ENCODE measurements around the gene KRTAP25-1.

KRTAP25-1 gene

GRCh38 chr21:30289215-30289614, at the start of gene KRTAP25-1:
TSS of gene KRTAP25-1 (minus strand) at chr21:30289514. CDS start at chr21:30289490, 24 bp downstream.
- DNase-seq (ENCODE audit: low spot score), result no peak

DNA sequence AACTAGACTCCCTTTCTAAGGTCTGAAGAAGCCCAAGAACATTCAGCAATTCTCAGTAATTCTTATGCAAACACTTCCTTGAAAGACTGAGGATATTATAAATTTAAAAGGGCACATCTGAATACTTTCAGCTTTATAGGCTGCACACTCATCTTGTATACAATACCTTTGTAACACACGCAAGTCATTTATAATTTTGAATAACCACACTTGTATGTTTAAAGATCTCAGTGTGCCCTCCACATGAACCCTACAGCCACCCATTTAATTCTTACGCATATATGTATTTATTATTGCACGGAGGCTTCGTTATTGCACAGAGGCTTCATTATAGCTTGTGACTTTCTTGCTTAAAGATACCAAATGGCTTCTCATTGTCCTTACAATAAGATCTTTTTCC, 49.4 kb upstream of the KRTAP25-1 start:
- DNase-seq (ENCODE audit: low spot score), result no peak

DNA sequence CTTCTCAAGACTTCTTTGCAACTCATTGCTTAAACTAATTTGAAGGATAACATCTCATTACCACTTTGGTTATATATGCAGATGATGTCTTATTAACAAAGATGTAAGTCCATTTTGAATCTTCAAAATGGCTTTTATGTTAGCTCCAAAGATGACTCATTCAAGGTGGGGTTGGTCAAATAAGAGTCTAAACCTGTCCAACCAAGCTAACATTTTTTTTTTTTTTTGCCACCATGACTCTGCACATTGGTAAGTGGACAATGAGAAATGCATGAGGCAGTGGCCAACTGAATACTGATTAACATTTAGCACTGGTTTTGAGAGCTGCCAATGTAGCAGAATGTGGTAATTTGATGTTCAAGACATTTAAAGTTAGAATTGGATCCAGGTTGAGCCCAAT, 48.5 kb upstream of the KRTAP25-1 start:
- DNase-seq (ENCODE audit: low spot score), result no peak

DNA sequence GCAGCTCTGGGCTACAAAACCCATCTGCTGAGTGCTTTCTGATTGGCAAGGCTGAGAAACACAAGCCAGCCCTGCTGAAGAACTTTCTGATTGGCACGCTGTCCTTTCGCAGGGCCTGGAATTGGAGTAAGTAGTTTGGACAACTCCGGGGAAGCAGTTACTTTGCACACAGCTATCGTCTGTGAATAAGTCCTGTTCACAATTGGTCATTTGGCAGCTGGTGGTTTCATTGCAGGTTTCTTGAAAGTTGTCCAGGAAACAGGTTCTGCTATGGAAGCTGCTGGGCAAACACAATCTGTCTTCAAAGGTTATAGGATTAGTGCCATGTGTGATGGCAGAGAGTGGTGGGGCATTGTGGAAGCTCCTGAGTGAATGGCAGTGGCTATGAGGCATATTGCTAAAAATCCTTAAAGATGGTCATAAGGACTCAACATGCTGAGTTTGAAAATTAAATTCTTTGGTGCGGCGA, 48.0 kb upstream of the KRTAP25-1 start, which contains the start of gene KRTAP27-1:
Gene KRTAP27-1, minus strand, starts transcription at position 419 of the 469 bp plus-strand sequence. Its CDS starts 26 bp downstream, at position 393.
- no peak for DNase-seq (ENCODE audit: low spot score)

DNA sequence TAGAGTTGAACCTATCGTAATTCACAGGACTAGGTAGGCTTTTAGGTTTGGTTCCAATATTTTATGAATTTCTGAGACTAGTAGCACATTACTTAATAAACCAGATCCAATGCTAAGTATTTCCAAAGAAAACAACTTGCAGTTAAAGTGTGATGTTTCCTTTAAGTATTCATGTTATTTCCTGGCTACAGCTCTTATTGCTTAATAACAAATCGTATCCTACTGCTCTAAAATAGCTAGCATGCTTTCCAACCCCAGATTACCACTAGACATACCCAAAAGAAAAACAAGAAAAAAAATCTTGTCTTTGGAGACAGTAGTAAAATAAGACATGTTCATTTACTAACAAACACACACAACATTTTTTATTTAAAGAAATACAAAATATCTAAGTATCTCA, 47.3 kb upstream of the KRTAP25-1 start:
- DNase-seq (ENCODE audit: low spot score), result no peak

- no peak for DNase-seq (ENCODE audit: low spot score)
Measured at GRCh38 chr21:30333736-30334135, 44.4 kb upstream of the KRTAP25-1 start.

GRCh38 chr21:30332681-30333080, 43.4 kb upstream of the KRTAP25-1 start:
- no peak for DNase-seq (ENCODE audit: low spot score)

DNA sequence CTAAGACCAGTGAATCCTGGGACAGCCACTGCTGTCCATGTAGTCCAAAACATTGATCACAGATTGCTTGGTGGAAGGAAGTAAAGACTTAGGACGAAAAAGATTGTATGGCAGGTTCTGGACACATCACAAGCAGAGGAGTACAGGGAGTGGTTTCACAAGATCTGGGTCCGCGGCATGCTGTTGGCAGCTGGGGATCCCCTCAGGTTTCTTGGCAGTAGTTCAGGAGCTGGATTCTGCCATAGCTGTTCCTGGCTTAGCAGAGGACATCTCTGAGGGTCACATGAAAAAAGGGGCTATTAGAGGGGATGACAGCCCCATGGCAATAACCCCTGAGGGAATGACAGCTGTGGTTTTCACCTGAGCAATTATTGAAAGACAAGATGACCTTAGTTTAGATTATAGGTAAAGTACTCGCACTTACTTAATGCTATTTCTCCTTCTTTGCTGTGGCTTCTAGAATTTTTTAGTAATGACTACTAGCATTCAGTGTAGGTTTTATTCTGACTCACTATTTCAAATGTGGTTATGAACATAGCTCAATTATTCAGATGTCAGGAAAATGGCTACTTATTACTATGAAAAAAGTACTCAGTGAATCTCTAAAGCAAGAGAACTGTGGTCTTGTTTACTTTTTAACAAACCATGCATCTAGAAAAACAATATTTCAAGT, 40.0 kb upstream of the KRTAP25-1 start:
- no peak for DNase-seq (ENCODE audit: low spot score)

GRCh38 chr21:30326390-30326789, 37.1 kb upstream of the KRTAP25-1 start:
- no peak for DNase-seq (ENCODE audit: low spot score)

GRCh38 chr21:30320215-30320614, 30.9 kb upstream of the KRTAP25-1 start, which contains the start of gene KRTAP26-1:
TSS of gene KRTAP26-1 (minus strand) at chr21:30320315. CDS start at chr21:30320035, 280 bp downstream.
- no peak for DNase-seq (ENCODE audit: low spot score)

- DNase-seq (ENCODE audit: low spot score), result no peak
Measured at GRCh38 chr21:30315701-30316100, 26.4 kb upstream of the KRTAP25-1 start.

- no peak for DNase-seq (ENCODE audit: low spot score)
Measured at GRCh38 chr21:30306884-30307283, 17.6 kb upstream of the KRTAP25-1 start.

DNA sequence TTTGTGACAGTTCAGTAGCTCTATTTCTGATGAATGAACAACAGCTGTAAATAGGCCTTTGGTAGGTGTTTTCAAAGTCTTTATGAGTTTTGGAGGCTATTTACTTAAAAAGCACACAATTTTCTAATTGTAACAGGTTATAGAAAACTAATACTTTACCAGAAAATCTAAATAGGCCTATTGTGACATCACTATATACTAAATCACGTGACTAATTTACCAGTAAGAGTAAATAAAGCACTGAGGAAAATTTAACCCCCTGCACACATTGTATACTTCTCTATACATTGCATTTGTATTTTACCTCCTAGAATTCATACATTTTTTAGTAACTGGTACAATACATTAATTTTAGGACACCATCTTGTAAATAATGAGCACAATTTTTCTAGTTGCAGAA, 15.8 kb upstream of the KRTAP25-1 start:
- no peak for DNase-seq (ENCODE audit: low spot score)

DNA sequence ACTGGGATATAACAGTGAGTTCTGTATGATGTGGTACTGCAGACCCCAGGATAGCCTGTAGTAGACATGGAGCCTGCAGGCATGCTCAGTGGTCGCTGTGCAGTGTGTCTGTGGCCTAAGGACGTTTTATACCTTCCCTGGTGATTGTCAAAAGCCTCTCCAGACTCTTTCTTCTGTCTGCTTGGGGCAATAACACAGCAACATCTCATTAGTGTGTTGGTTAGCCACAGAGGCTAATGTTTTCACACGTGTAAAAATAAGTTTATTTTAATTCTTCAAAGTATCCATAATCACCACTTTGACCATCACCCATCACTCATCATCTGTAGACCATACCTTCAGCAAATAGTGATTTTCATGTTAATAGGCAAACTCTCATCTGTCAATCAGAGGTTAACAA, 6.5 kb downstream of the KRTAP25-1 start, which contains the start of gene KRTAP24-1:
Gene KRTAP24-1, minus strand, starts transcription at position 101 of the 400 bp plus-strand sequence. Its CDS starts 18 bp downstream, at position 83.
- no peak for DNase-seq (ENCODE audit: low spot score)

GRCh38 chr21:30271611-30272010, 17.7 kb downstream of the KRTAP25-1 start:
- DNase-seq (ENCODE audit: low spot score), result no peak

- no peak for DNase-seq (ENCODE audit: low spot score)
Measured at GRCh38 chr21:30271156-30271555, 18.2 kb downstream of the KRTAP25-1 start.

DNA sequence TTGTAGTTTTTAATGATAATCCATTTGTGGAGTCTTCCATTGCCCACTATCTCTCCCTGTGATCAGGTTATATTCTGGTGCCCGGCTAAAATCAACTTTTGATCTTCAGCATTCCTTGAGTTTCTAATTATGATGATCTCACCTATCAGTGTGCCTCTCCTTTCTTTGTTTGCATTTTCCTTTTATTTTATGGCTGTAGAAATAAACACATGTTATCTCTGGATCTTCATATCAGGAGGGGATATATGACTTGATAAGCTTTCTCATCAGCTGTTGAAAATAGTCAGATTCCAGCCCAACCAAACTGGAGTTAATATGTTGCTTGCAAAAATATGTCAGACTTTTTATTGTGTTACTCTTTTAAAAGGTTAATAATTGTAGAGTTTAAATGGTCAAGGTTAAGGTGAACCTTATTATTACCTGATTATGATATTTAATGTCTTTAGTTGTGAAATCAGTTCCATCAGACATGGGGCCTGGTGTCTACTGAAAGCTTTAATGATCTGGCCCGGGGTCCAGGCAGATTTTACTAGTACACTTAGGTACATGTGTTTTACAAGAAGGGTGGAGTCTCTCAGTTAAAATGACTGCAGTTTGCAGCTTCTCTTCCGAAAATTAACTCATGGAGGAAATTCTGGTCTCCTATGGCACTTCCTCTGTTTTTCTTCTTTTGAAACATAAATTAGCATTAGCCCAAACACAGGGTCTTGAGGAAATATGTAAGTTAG, 19.3 kb downstream of the KRTAP25-1 start:
- DNase-seq (ENCODE audit: low spot score), result no peak

DNA sequence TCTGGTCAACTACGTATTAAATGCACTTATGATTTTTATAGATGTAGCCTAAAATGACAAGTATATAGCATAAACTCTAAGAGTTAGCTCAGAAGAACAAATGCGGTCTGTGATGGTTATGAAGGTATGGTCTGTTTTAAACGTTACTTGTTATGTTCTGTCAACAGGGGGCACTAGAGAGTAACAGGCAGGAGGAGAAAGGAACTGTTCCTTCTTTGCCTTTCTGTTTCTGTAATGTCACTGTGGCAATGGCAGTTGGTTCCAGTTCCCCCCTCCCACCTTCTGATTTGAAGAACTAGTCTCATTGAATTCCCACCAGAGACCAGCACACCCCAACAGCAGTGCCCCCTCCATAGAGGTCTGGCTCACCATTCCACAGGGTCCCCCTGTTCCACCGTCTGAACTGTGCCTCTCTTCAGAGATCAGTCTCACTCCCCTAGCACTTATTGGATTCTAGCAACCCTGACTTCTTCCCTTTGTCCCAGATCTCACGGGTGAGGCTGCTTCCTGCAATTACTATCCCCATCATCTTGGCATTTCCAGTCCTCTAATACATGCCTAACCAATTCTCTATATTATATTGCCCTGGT, 20.6 kb downstream of the KRTAP25-1 start:
- no peak for DNase-seq (ENCODE audit: low spot score)

DNA sequence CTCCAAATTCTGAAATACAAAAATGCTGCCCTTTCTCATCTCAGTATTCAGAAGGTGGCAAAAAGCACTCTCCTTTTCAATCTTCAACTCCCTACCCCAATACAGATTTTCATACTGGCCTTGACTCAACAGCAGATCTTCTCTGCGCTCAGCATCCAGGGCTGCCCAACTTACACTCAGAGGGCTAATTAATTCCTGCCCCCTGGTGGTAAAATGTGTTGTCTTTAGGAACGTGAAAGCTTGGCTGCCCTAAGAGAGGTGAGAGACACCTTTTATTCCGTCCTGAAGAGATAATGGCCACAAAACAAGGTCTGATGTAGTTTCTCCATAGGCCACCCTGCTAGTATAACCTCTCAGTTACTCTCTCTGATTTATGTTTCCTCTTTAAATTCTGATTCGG, 31.5 kb downstream of the KRTAP25-1 start:
- DNase-seq (ENCODE audit: low spot score), result peak; percentile 12

DNA sequence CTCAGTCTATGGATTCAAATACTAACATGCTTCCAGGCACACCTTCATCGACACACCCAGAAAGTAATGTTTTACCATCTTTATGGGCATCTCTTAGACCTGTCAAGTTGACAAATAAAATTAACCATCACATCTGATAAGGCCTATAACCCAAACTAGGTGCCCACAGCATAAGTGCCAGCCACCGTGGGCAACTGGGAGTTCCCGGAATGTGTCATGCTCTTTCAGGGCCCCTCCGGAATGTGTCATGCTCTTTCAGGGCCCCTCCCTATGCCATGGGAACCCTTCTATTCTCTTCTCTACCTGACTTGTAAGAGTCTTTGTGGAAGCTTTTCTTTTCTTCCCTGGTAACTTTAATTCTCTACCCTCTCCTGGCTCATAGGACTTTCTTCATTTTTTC, 33.2 kb downstream of the KRTAP25-1 start:
- no peak for DNase-seq (ENCODE audit: low spot score)

DNA sequence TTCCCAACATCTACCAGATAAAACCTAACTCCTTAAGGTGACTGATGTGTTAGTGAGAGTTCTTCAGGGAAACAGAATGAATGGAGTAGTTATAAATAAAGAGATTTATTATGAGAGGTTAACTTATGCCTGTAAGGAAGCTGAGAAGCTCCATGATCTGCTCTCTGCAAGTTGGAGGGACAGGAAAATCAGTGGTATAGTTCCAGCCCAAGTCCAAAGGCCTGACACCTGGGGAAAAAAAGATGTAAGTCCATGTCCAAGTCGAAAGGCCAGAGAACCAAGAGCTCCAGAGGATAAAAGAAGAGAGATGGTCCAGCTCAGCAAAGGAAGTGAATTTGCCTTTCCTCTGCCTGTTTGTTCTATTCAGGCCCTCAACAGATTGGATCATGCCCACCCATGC, 33.6 kb downstream of the KRTAP25-1 start:
- no peak for DNase-seq (ENCODE audit: low spot score)

DNA sequence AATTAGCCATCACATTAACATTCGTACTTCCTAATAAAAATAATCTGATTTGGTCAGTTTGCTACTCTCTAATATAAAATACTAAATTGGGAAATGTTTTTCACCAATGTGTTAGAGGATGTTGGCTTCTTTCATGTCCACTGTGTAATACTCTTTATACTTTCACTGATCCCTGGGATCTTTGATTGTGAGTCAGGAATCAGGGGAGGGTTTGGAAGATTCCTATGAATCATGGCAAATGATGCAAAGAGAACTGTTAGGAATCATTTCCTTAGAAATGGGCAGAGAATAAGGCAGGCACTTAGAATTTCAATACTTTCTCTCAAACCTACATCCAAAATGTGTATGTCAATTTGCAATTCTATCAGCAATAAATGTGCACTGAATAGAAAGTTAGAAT, 37.5 kb downstream of the KRTAP25-1 start:
- no peak for DNase-seq (ENCODE audit: low spot score)

DNA sequence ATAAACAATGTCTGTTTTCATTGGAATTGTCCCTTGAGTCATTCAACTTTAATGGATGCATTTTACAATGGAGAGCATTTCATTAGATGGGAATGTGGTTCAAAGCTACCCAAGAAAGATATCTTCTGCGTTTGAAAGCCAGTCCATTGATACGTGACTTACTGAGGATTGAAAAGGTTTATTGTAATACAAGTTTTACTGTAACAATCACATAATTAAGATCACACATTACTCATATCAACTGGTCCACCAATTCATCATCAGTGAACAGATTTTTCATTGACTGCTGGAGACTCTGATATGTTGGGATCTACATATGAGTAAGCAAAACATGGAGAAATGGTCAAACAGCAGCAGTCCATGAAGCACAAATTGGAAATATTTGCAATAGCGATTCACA, 39.4 kb downstream of the KRTAP25-1 start:
- DNase-seq (ENCODE audit: low spot score), result no peak
